Stimulated activated naive CD4-positive, alpha-beta T cell (primary cell): ENCODE results near the gene ADCY4.
"Not testable (repeated sequence)": the region's sequence is repeated elsewhere in the genome, so short reads cannot be mapped to it uniquely, and the experiment has no call there.

Source experiments
- DNase-seq, 6 experiments: peaks; one replicate each; lab custom pipeline; 2025; lab: John Stamatoyannopoulos, UW

Gene ADCY4

DNA sequence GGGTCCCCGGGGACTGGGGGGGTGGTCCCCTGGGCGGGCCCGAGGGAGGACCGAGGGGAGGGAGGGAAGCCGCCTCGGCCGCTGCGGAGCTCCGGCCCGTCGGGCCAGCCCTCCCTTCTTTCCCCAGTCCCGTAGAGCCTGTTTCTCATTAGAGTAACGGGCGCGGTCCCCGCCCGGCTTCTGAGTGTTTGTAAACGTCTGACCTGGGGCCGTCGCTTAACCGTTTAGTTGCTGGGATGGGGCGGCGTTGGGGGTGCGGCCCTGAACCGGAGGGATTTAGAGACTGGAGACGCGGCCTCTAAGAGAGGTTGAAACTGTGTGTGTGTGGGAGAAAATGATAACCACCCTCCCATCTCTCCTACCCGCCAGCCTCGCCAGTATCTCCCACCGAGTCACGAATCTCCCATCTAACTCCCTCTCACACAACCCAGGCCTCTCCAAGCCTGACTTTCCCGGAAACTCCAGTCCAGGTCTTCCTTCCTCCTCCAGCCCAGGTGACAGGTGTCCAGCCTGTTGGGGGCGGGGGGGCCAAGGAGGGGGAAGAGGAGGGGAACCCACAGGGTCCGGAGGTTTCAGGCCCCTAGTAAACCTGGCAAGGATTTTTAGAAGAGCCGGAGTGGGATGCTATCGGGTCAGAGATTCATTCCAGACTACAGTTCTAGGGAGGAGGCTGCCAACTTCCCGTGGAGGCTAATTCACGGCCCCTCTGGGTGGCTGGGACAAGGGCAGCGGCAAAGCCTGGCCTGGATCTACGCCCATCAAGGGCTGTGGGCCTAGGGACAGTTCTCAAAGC, 32.0 kb upstream of the ADCY4 start:
- DNase-seq: peak in 4 of 6 experiments; percentile 15 to 37 (median 22)

- peak in 1 of 6 experiments; percentile 37 for DNase-seq
Measured at GRCh38 chr14:24366413-24366720, 31.5 kb upstream of the ADCY4 start.

GRCh38 chr14:24365600-24366412, 30.9 kb upstream of the ADCY4 start:
- DNase-seq: peak in 5 of 6 experiments; percentile 25 to 51 (median 43)

- DNase-seq: no peak
Measured at GRCh38 chr14:24364841-24365240, 30.0 kb upstream of the ADCY4 start.

DNA sequence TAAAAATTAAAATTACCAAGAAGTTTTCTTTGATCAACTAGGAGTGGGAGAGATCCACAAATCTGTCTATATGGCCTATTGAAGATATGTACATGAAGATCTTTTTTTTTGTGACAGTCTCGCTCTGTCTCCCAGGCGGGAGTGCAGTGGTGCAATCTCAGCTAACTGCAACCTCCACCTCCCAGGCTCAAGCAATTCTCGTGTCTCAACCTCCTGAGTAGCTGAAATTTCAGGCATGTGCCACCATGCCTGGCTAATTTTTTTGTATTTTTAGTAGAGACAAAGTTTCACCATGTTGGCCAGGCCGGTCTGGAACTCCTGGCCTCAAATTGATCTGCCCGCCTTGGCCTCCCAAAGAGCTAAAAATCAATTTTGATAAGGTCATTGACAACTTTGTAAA, 28.5 kb upstream of the ADCY4 start:
- DNase-seq: no peak

- no peak for DNase-seq
Measured at GRCh38 chr14:24362241-24362960, 27.5 kb upstream of the ADCY4 start.

DNA sequence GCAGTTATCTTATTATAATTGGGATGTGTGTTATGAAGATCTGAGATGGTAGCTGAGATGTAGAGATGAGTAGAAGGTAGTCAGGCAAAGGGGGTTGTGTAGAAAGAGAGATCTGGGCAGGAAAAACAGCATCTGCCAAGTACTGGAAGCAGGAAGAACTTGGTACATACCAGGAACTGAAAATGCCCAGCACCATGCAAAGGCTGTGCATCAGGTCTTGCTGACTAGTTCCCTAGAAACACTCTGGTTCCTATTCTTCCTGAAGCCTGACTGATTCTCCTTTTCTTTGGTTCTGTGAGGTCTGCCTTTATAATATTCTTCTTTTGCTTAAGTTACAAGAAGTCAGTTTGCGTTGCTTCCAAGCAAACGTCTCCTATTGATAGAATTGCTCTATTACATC, 26.5 kb upstream of the ADCY4 start:
- no peak for DNase-seq

- DNase-seq: no peak
Measured at GRCh38 chr14:24360281-24360680, 25.4 kb upstream of the ADCY4 start.

GRCh38 chr14:24356208-24356607, 21.3 kb upstream of the ADCY4 start:
- no peak for DNase-seq

- no peak for DNase-seq
Measured at GRCh38 chr14:24355009-24355408, 20.1 kb upstream of the ADCY4 start.

DNA sequence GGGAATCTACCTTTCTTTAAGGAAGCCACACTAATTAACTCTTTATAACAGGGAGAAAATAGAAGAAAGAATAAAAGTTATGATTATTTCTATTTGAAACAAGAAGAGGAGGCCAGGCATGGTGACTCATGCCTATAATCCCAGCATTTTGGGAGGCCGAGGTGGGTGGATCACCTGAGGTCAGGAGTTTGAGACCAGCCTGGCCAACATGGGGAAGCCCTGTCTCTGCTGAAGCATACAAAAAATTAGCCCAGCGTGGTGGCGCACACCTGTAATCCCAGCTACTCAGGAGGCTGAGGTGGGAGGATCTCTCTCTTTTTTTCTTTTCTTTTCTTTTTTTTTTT, 19.6 kb upstream of the ADCY4 start:
- not testable (repeated sequence) for DNase-seq

DNA sequence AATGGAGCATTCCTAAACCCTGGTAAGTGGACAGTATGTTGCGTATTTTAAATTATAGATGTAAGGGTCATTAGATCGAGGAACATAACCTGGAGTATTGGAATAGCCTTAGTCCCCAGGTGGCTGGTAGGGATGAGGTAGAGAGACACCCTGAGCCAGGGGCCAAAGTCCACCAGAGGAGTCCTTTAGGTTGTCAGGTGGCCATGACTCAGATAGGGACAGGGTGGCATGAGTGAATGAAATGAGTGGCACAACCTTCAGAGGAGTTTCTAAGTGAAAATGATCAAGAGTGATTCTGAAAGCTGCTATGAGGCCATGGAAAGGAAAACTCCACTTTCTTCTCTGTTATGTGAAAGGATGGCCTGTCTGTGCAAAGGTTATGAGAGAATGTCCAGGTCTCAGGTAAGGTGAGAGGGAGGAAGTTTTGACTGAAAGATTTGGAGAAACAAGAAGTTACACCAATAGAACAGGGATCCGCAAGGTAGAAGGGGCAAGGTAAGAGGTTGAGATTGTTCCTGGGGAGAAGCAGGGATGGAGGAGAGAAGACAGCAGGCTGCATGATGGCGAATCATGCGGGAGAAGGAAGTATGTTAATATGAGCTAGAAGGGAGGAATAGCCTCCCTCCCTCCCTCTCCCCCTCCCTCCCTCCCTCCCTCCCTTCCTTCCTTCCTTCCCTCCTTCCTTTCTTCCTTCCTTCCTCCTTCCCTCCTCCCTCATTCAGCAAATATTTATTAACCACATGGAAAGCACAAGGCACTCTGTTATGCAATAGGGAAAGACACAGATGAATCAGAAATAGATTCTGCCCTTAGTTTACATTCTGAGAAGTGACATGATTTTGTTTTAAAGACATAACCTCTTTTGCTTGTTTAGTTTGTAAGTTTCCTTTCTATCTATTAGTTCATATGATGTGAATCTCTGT, 18.9 kb upstream of the ADCY4 start:
- no peak for DNase-seq

- DNase-seq: no peak
Measured at GRCh38 chr14:24351517-24351916, 16.6 kb upstream of the ADCY4 start.

- no peak for DNase-seq
Measured at GRCh38 chr14:24349742-24350141, 14.9 kb upstream of the ADCY4 start.

DNA sequence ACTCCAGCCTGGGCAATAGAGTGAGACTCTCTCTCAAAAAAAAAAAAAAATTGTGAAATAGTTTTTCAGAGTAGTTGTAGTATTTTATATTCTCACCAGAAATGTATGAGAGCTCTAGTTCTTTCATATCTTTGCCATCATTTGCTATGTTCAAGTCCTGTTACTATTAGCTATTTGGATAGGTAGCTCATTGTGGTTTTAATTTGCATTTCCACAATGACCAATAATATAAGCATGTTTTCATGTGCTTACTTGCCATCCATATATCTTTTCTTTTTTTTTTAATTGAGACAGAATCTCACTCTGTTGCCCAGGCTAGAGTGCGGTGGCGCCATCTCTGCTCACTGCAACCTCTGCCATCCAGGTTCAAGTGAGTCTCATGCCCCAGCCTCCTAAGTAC, 13.3 kb upstream of the ADCY4 start:
- no peak for DNase-seq

- no peak for DNase-seq
Measured at GRCh38 chr14:24347134-24347533, 12.3 kb upstream of the ADCY4 start.

DNA sequence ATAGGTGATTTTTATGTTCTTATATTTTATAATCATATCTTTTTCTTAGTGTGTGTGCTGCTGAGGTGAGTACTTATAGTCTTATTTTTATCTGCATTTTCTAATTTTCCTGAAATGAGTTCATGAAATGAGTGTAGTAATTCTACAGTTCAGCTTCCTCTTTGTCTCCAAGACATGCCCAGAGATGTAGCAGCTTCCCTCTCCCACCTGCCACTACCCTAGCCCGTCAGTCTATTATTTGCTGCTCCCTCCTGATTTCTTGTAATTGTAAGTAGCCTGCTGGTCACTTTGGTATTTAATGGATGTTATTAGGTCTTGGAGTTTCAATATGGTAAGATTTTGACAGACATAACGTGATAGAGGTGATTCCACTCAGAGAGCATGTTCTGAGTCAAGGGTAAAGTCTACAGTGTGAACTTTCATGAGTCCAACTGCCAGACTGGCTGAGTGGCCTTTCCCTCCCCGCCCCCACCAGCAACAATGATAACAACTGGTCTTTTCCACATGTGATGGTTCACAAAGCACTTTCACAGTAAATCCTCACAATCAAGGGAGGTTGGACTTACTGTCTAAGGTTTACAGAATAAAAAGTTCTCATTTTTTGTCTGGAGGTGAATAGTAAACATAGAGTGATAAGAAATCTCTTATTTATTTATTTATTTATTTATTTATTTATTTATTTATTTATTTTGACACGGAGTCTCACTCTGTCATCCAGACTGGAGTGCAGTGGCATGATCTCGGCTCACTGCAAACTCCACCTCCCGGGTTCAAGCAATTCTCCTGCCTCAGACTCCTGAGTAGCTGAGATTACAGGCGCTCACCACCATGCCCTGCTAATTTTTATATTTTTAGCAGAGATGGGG, 9.2 kb upstream of the ADCY4 start:
- no peak for DNase-seq

DNA sequence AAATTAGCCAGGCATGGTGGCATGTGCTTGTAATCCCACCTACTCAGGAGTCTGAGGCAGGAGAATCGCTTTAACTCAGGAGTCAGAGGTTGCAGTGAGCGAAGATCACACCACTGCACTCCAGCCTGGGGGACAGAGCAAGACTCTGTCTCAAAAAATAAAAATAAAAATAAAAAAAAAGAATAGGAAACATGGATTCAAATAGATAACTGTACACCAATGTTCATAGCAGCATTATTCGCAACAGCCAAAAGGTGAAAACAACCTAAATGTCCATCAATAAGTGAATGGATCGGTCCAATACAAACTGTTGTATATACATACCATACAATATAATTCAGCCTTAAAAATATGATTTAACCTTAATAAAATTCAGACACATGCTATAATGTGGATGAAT, 8.0 kb upstream of the ADCY4 start:
- no peak for DNase-seq

DNA sequence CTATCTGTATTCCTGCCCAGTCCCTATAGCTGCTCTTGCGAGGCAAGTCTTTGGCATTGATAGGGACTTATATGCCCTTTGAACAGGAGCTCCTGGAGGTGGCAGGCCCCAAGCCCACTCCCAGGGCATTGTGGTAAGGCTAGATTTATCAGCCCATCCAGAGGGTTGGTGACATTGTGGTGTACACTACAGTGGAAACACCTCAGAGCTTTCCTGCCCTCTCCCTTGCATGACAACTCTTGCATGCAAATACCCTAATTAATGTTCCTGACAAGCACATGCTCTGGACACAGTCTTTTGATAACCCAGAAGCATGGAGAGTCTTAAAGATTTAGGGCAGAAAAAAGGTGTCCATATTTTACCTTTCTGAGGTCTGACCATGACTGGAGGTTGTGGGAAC, 5.7 kb upstream of the ADCY4 start:
- no peak for DNase-seq

DNA sequence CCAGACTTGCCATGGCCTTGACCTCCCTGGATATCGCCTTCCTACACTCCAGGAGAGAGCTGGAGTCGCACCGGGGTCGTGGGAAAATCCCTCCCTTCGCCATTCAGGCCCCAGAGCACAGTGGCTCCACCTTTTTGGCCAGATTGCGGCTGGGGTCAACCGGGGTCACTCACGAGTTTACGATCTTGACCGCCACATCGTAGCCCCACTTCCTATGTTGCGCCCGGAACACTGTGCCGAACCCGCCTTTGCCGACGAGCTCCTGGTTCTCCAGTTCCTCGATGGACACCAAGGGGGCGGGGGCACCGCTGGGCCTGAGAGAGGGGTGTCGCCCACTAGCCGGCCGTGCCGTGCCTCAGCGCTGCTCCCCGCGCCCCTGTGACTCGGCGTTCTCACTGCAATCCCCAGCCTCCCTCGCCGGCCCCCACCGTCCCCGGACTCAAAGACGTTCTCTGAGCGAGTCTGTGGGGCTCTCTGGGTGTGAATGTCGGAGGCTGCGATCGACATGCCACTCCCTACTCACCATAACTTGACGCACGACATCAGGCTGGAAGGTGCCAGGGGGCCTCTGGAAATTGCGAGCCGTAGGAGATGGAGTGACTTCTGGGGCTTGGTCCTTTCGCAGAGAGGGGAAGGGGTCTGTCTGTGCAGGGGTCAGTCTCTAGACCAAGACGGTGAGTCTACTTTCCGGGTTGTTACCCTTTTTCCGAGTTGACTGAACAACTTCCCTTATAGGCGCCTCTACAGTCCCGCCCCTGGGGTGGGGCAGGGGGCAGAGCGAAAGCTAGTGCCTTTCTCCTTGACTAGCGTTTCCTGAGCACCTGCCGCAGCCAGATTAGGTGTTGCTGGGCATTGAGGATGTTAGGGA, 4.6 kb upstream of the ADCY4 start, which contains the start of gene RIPK3:
Gene RIPK3 (minus strand): TSS at position 708 of the 868 bp plus-strand sequence. CDS start 165 bp downstream, at position 543.
- DNase-seq: peak; percentile 34 to 72 (median 60)
